A549 (cell line): ENCODE measurements around the gene NDUFS2. TPM values are rescaled to one million over a fixed set of nuclear protein-coding genes. Genes with fewer than 3 reads are reported as not detected.

ENCODE experiments used
- ATAC-seq, 2 experiments: fragments of 200-7000 bp in 1 of 2; fragments of >200 bp in 1 of 2; cut with Nextera tagmentation in 1 of 2; cut with Tn5 transposase in 1 of 2; 3 replicates each; pipeline versions ENCODE4 v1.8.0 to v1.9.1; 2018 to 2020; ENCODE audit warnings: mild to moderate bottlenecking in 1 of 2, moderate library complexity in 1 of 2
- CTCF ChIA-PET: fragments of 300-600 bp; sonication (Branson Sonifier 250); formaldehyde crosslinking; extraction: SDS; loops from one replicate; lab custom pipeline; 2021; ENCODE audit warnings: antibody characterized with exemption, inconsistent platforms; lab: Yijun Ruan, JAX
- POLR2A ChIA-PET: fragments of 350-600 bp; formaldehyde crosslinking; extraction: SDS; loops from one replicate; lab custom pipeline; 2021; ENCODE audit warnings: antibody characterized with exemption, inconsistent platforms; lab: Yijun Ruan, JAX
- DNase-seq, 2 experiments: peaks; one replicate each; pipeline versions ENCODE4 v3.0.0 to v3.0.0-alpha.2; 2011 to 2016; ENCODE audit warnings: low read depth in 1 of 2, low spot score in 1 of 2
- FAIRE-seq: peaks from 2 replicates; lab custom pipeline; 2011; peaks lifted over from hg19 to GRCh38; lab: Jason Lieb, UNC
- H3K27ac ChIP-seq, 2 experiments: fragments of >200 bp; sonication (Bioruptor Twin); formaldehyde crosslinking; 3 replicates each; pipeline ENCODE4 v1.5.1; 2016 to 2017
- H3K4me1 ChIP-seq: fragments of >200 bp; sonication (Bioruptor Twin); formaldehyde crosslinking; 3 replicates; pipeline ENCODE4 v1.6.1; 2016
- H3K4me2 ChIP-seq: fragments of >200 bp; sonication (Bioruptor Twin); formaldehyde crosslinking; 3 replicates; pipeline ENCODE4 v1.6.1; 2016
- H3K4me3 ChIP-seq: fragments of >200 bp; sonication (Bioruptor Twin); formaldehyde crosslinking; 3 replicates; pipeline ENCODE4 v1.5.1; 2016
- H3K9me3 ChIP-seq: fragments of >200 bp; sonication (Bioruptor Twin); formaldehyde crosslinking; 3 replicates; pipeline ENCODE4 v1.6.1; 2016
- BHLHE40 ChIP-seq: IDR thresholded peaks from 2 replicates; pipeline ENCODE4 v1.6.1; 2012; ENCODE audit warnings: low read depth, low read length, inconsistent platforms
- CBX8 ChIP-seq: fragments of 200-600 bp; sonication (generic); IDR thresholded peaks from 2 replicates; pipeline ENCODE4 v1.6.1; 2016
- CEBPB ChIP-seq, 2 experiments: fragments of >200 bp in 1 of 2; sonication (Bioruptor Twin) in 1 of 2; formaldehyde crosslinking in 1 of 2; IDR thresholded peaks; 2 replicates each; pipeline ENCODE4 v1.6.1; 2012 to 2016
- CHD4 ChIP-seq: fragments of 200-600 bp; sonication (generic); IDR thresholded peaks from 2 replicates; pipeline ENCODE4 v1.6.1; 2016; ENCODE audit warnings: antibody characterized with exemption, mild to moderate bottlenecking, borderline replicate concordance
- EHF ChIP-seq: fragments of 250-450 bp; sonication (Bioruptor Pico); IDR thresholded peaks from 2 replicates; pipeline ENCODE4 v1.5.0; 2020; ENCODE audit warnings: mild to moderate bottlenecking
- EHMT2 ChIP-seq: fragments of 200-600 bp; sonication (generic); IDR thresholded peaks from 2 replicates; pipeline ENCODE4 v1.6.1; 2016; ENCODE audit warnings: antibody characterized with exemption, low read depth, mild to moderate bottlenecking, moderate library complexity
- EP300 ChIP-seq, 2 experiments: fragments of >200 bp; sonication (Bioruptor Twin); formaldehyde crosslinking; IDR thresholded peaks; 2 replicates in 1 of 2; 3 replicates in 1 of 2; pipeline ENCODE4 v1.6.1; 2016 to 2017
- FOSB ChIP-seq: fragments of 250-450 bp; sonication (Bioruptor Pico); IDR thresholded peaks from 2 replicates; pipeline ENCODE4 v1.5.0; 2020; ENCODE audit warnings: mild to moderate bottlenecking, moderate library complexity
- FOXS1 ChIP-seq: fragments of 250-450 bp; sonication (Bioruptor Pico); IDR thresholded peaks from 2 replicates; pipeline ENCODE4 v1.5.0; 2020; ENCODE audit warnings: mild to moderate bottlenecking, moderate library complexity
- GATA3 ChIP-seq: IDR thresholded peaks from 2 replicates; pipeline ENCODE4 v1.6.1; 2012; ENCODE audit warnings: borderline replicate concordance
- HDAC2 ChIP-seq: fragments of 200-600 bp; sonication (generic); IDR thresholded peaks from 2 replicates; pipeline ENCODE4 v1.6.1; 2016
- HOXB13 ChIP-seq: fragments of 250-450 bp; sonication (Bioruptor Pico); IDR thresholded peaks from 2 replicates; pipeline ENCODE4 v1.5.0; 2020; ENCODE audit warnings: low read depth, mild to moderate bottlenecking, moderate library complexity
- HOXB5 ChIP-seq: fragments of 250-450 bp; sonication (Bioruptor Pico); IDR thresholded peaks from 2 replicates; pipeline ENCODE4 v1.5.0; 2020; ENCODE audit warnings: mild to moderate bottlenecking, moderate library complexity
- JUN ChIP-seq, 2 experiments: fragments of >200 bp; sonication (Bioruptor Twin); formaldehyde crosslinking; IDR thresholded peaks; 2 replicates in 1 of 2; 3 replicates in 1 of 2; pipeline ENCODE4 v1.6.1; 2016 to 2017
- KDM5A ChIP-seq: fragments of 200-600 bp; sonication (generic); IDR thresholded peaks from 2 replicates; pipeline ENCODE4 v1.6.1; 2016; ENCODE audit warnings: antibody characterized with exemption, mild to moderate bottlenecking
- MAFK ChIP-seq: fragments of 450-650 bp; IDR thresholded peaks from 2 replicates; pipeline ENCODE4 v1.6.1; 2014; ENCODE audit not compliant: partially characterized antibody
- MAZ ChIP-seq: fragments of 150-350 bp; IDR thresholded peaks from 2 replicates; pipeline ENCODE4 v1.6.1; 2014; ENCODE audit warnings: antibody characterized with exemption, low read depth, low read length, borderline replicate concordance
- NFE2L2 ChIP-seq: fragments of 150-350 bp; conservative IDR thresholded peaks from 2 replicates; pipeline ENCODE4 v1.6.1; 2014; ENCODE audit warnings: low read length
- NR3C1 ChIP-seq: fragments of >200 bp; sonication (Bioruptor Twin); formaldehyde crosslinking; IDR thresholded peaks from 3 replicates; pipeline ENCODE4 v1.6.1; 2017
- RCOR1 ChIP-seq: fragments of 150-350 bp; IDR thresholded peaks from 2 replicates; pipeline ENCODE4 v1.6.1; 2014; ENCODE audit warnings: antibody characterized with exemption, low read length, low read depth
- RFX5 ChIP-seq: fragments of 450-650 bp; IDR thresholded peaks from 2 replicates; pipeline ENCODE4 v1.7.1; 2014; ENCODE audit warnings: antibody characterized with exemption, mild to moderate bottlenecking, moderate library complexity
- RNF2 ChIP-seq: fragments of 200-600 bp; sonication (generic); IDR thresholded peaks from 2 replicates; pipeline ENCODE4 v1.6.1; 2016; ENCODE audit warnings: low read depth, mild to moderate bottlenecking, antibody characterized with exemption, moderate library complexity, borderline replicate concordance
- SMC3 ChIP-seq: fragments of >200 bp; sonication (Bioruptor Twin); formaldehyde crosslinking; IDR thresholded peaks from 3 replicates; pipeline ENCODE4 v1.6.1; 2018; ENCODE audit warnings: inconsistent platforms
- SREBF2 ChIP-seq: fragments of 450-650 bp; IDR thresholded peaks from 2 replicates; pipeline ENCODE4 v1.6.1; 2014; ENCODE audit warnings: mild to moderate bottlenecking, moderate library complexity
- USF2 ChIP-seq: fragments of 450-650 bp; IDR thresholded peaks from 2 replicates; pipeline ENCODE4 v1.6.1; 2014; ENCODE audit warnings: antibody characterized with exemption
- ZC3H11A ChIP-seq: fragments of 450-650 bp; IDR thresholded peaks from 2 replicates; pipeline ENCODE4 v1.6.1; 2014; ENCODE audit warnings: antibody characterized with exemption, mild to moderate bottlenecking
- WGBS: methylation state at CpG from one replicate; pipeline ENCODE4 v1.1.6; 2017; ENCODE audit errors: missing lambda C conversion rate; 5-methylcytosine and 5-hydroxymethylcytosine counted together
- polyA plus RNA-seq, 4 experiments: library from polyadenylated mRNA; depleted of rRNA in 3 of 4; stranded (reverse); fragments of >200 nt; fragmentation: RNase III in 1 of 4; extraction: RNeasy Plus Mini Kit Qiagen cat#74134 plus additional on column Dnase treatment in 1 of 4; gene quantifications; 2 replicates in 3 of 4; 3 replicates in 1 of 4; pipeline ENCODE4 v1.2.3, GENCODE V29; 2011 to 2017
- TF ChIP-seq, protein P1 (sequence below): IDR thresholded peaks from 2 replicates; pipeline ENCODE4 v1.6.1; 2012

The NDUFS2 gene
- polyA plus RNA-seq, 2 of the 4 experiments (the other 2 are of a cell fraction), result 142 to 144 TPM

GRCh38 chr1:161235957-161236775 is 34.0 kb downstream of the NDUFS2 start (continued):
- no peak for TF ChIP-seq CHD4
- no peak for TF ChIP-seq EHMT2
- TF ChIP-seq RFX5, result no peak
- no peak for TF ChIP-seq HDAC2
- TF ChIP-seq CBX8, result no peak
- no peak for TF ChIP-seq FOXS1 (CRISPR knock-in tag)
- TF ChIP-seq NR3C1, result no peak
- TF ChIP-seq GATA3, result no peak

- Histone ChIP-seq H3K9me3 (no peaks in the 10 kb centered on the region), H3K4me3 (no peak within 1 kb of the TSS), H3K4me1 (no peaks in the 10 kb centered on the region), H3K4me2 (no peak within 1 kb of the TSS), H3K27ac (no peak within 1 kb of the TSS)
- FAIRE-seq (no peak), DNase-seq (no peak), ATAC-seq (no peak)
- ChIA-PET POLR2A (no interaction called here), CTCF (interaction anchor here (0.7 to 6.8 kb wide), 5 partner anchors 11 to 136 kb away, joined by 3 to 66 read pairs (median 4); partner anchors contain the start of gene TOMM40L)
- TF ChIP-seq ZC3H11A (no peak), SMC3 (no peak), MAZ (no peak), RCOR1 (no peak), SREBF2 (no peak), CEBPB (IDR thresholded peaks at IDR 0.05) (no peak), MAFK (no peak), JUN (IDR thresholded peaks at IDR 0.05) (no peak), HOXB13 (no peak), HDAC2 (no peak)
- TF ChIP-seq, protein P1, sequence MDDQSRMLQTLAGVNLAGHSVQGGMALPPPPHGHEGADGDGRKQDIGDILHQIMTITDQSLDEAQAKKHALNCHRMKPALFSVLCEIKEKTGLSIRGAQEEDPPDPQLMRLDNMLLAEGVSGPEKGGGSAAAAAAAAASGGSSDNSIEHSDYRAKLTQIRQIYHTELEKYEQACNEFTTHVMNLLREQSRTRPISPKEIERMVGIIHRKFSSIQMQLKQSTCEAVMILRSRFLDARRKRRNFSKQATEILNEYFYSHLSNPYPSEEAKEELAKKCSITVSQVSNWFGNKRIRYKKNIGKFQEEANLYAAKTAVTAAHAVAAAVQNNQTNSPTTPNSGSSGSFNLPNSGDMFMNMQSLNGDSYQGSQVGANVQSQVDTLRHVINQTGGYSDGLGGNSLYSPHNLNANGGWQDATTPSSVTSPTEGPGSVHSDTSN, result no peak
- 57% methylated on average over 4 of the region's 4 CpGs for WGBS
Measured at GRCh38 chr1:161238039-161238473, 35.9 kb downstream of the NDUFS2 start, which contains the start of gene NR1I3. Gene NR1I3 (minus strand): TSS chr1:161238203. CDS start chr1:161236565, 1,638 bp downstream.

DNA sequence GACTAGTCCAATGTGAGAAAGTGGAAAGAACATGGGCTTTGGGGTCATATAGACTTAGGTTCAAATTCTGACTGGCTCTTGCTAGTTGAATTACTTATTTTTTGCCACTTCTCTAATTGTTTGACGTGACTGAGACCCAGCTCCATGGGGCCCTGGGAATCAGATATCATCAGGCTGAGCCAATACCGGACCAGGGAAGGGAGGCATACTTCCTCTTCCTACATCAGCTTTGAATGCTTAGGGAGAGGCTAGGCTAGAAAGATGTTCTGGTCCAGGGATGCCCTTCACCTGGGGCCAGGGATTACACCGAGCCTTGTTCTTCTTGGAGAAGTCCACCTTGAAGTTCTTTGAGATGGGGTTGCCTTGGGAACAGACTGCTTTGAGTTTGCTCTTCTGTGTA is 39.5 kb downstream of the NDUFS2 start:
- Histone ChIP-seq H3K4me2 (no peak overlapping the region), H3K9me3 (no peaks in the 10 kb centered on the region), H3K4me1 (no peaks in the 10 kb centered on the region), H3K4me3 (no peak overlapping the region), H3K27ac (no peak overlapping the region)
- POLR2A ChIA-PET, result no interaction called here
- no peak for FAIRE-seq
- 60% methylated on average over 3 of the region's 3 CpGs for WGBS
- TF ChIP-seq, protein P1, result no peak
- TF ChIP-seq RNF2, result no peak
- CTCF ChIA-PET, result interaction anchor here (0.9 to 1.8 kb wide), 3 partner anchors 13 to 141 kb away, joined by 3 to 9 read pairs (median 4); no protein-coding TSS in a partner anchor
- no peak for DNase-seq
- ATAC-seq, result peak in 1 of 2 experiments; percentile 13; a peak in 2 of 6 replicates

GRCh38 chr1:161242313-161242712 is 40.1 kb downstream of the NDUFS2 start:
- POLR2A ChIA-PET, result no interaction called here

More at GRCh38 chr1:161242313-161242712, 40.1 kb downstream of the NDUFS2 start:
- DNase-seq (no peak), FAIRE-seq (no peak), ATAC-seq (no peak)
- WGBS, result 80% methylated on average over 2 of the region's 2 CpGs
- H3K4me3 ChIP-seq, result no peak overlapping the region
- H3K4me1 ChIP-seq, result no peaks in the 10 kb centered on the region
- TF ChIP-seq USF2, result no peak
- TF ChIP-seq CEBPB (IDR thresholded peaks at IDR 0.05), result no peak
- no peak for TF ChIP-seq BHLHE40
- no peak for TF ChIP-seq KDM5A
- TF ChIP-seq EP300 (IDR thresholded peaks at IDR 0.05), result no peak
- no peak for TF ChIP-seq GATA3
- no peak for TF ChIP-seq HOXB5 (CRISPR knock-in tag)
- TF ChIP-seq JUN (IDR thresholded peaks at IDR 0.05), result no peak
- TF ChIP-seq NFE2L2, result no peak
- no peak for TF ChIP-seq FOSB (CRISPR knock-in tag)
- no peak for TF ChIP-seq RNF2
- TF ChIP-seq CHD4, result no peak
- TF ChIP-seq EHF (CRISPR knock-in tag), result no peak
- TF ChIP-seq FOXS1 (CRISPR knock-in tag), result no peak
- no peak overlapping the region for H3K4me2 ChIP-seq
- H3K9me3 ChIP-seq, result no peaks in the 10 kb centered on the region
- CTCF ChIA-PET, result interaction anchor here (0.9 to 1.8 kb wide), 3 partner anchors 14 to 50 kb away, joined by 3 to 9 read pairs (median 4); no protein-coding TSS in a partner anchor
- H3K27ac ChIP-seq, result no peak overlapping the region
